NB4 (cell line): ENCODE data around the gene IL5RA.

ENCODE experiments used
- DNase-seq: peaks from one replicate; pipeline ENCODE4 v3.0.0; 2010; ENCODE audit warnings: low read depth
- H3K4me3 ChIP-seq: one replicate; pipeline ENCODE4 v1.5.1; 2011; ENCODE audit warnings: mild to moderate bottlenecking, low read depth, low read length, moderate library complexity
- CTCF ChIP-seq: IDR thresholded peaks from one replicate; pipeline ENCODE4 v1.5.1; 2012; ENCODE audit warnings: low read depth, low read length
- MYC ChIP-seq: IDR thresholded peaks from 2 replicates; pipeline ENCODE4 v1.6.1; 2011; ENCODE audit warnings: low read depth, low read length
- POLR2A ChIP-seq: IDR thresholded peaks from 2 replicates; pipeline ENCODE4 v1.6.1; 2011; ENCODE audit warnings: mild to moderate bottlenecking; ENCODE audit not compliant: insufficient read length; ENCODE audit errors: extremely low read depth
- TF ChIP-seq, protein P1 (sequence below): IDR thresholded peaks from 2 replicates; pipeline ENCODE4 v1.6.1; 2011; ENCODE audit warnings: low read depth, low read length

IL5RA gene

GRCh38 chr3:3110749-3111361 is 681 bp upstream of the IL5RA start:
- H3K4me3 ChIP-seq = no peak overlapping the region
- no peak for DNase-seq
- TF ChIP-seq CTCF = no peak
- no peak for TF ChIP-seq MYC
- TF ChIP-seq, protein P1, sequence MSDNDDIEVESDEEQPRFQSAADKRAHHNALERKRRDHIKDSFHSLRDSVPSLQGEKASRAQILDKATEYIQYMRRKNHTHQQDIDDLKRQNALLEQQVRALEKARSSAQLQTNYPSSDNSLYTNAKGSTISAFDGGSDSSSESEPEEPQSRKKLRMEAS = no peak
- no peak for TF ChIP-seq POLR2A

DNA sequence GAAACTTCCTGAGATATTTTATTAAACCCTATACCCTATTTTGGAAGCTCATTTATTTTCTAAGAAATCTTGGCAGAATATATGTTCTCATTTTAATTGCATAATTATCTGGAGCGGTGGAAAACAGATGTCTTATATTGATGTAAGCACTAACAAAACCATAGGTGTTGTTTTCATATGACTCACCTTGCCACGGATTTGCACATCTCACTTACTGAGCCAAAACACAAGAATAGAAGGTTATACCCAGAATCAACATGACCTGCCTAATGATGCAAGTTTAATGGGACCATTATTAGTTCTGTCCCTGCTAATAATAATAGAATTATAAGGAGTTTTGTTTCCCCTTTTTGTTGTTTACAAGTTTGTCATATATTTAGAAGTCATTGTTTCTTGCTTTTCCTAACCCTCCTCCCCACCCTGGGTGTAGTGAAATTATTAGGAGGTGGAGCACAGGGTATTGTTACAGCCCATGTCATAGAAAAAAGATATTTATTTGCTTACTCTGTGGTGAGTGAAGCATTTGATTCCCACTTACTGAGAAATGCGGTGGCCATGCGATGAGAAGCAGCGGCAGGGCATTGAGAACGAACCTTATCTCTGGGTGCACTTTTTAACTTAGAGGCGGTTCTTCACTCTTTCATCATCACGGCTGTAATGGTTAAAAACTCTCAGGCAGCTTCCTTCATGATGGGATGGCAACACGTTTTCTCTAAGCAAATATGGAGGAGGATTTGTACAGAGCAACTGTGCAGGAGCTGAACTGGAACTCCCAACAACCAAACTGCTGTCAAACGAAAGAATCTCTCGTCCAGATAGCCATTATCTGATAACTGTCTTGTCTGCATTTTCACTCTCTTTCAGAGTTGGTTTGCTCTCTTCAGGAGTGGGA is 521 bp downstream of the IL5RA start:
- no peak for TF ChIP-seq CTCF
- TF ChIP-seq MYC = no peak
- TF ChIP-seq POLR2A = no peak
- TF ChIP-seq, protein P1 = no peak
- no peak for DNase-seq
- no peak overlapping the region for H3K4me3 ChIP-seq

GRCh38 chr3:3107858-3108257 is 2.3 kb downstream of the IL5RA start:
- H3K4me3 ChIP-seq = no peak overlapping the region
- no peak for DNase-seq
- TF ChIP-seq CTCF = no peak
- TF ChIP-seq, protein P1 = no peak
- TF ChIP-seq POLR2A = no peak
- TF ChIP-seq MYC = no peak

DNA sequence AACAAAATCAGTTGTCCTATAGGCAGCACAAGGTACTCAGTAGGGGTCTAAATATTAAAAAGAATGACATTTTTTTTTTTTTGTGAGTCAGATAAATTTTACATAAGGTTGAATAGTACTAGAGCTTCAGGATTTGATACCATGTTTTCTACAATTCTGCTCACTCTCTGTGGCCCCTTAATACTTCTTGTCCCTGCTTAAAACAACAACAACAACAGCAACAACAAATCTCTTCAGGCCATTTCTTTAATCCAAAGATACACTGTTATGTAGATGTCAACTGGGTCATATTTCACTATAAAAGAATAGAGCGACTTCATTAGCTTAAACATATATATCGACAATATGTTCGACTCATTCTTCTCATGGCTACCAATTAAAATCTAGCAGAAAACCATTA is 3.0 kb downstream of the IL5RA start:
- DNase-seq = no peak
- TF ChIP-seq CTCF = no peak
- TF ChIP-seq MYC = no peak
- TF ChIP-seq, protein P1 = no peak
- no peak for TF ChIP-seq POLR2A
- H3K4me3 ChIP-seq = no peak overlapping the region

DNA sequence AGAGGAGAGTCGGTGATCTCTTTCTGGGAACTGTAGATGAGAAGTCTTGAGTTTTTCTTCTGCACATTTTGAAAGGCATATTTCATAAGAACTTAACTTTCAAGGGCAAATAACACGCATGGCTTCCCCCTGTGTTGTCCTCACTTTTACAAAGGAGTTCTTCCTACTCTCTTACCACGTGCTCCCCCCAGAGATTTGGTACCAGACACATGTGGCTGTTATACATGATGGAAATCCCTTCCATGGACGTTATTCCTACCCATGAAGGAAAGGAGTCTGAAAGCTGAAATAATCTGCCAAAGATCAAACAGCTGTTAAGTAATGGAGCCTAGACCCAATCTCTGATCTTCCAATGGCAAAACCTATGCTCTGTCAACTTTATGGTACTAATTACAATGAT is 4.4 kb downstream of the IL5RA start:
- no peak for DNase-seq
- TF ChIP-seq, protein P1 = no peak
- TF ChIP-seq MYC (no peak), CTCF (no peak), POLR2A (no peak)
- H3K4me3 ChIP-seq = no peak overlapping the region
